ENCODE measurements around the gene OGT.

OGT gene

GRCh38 chrX:71619193-71619592, 86.3 kb downstream of the OGT start:
- DNase-seq, result no peak
- intact Hi-C loops (cut with DNase I), result no loop called here

GRCh38 chrX:71619986-71620385, 87.1 kb downstream of the OGT start:
- intact Hi-C loops (cut with DNase I), result no loop called here
- DNase-seq, result no peak

GRCh38 chrX:71621603-71622002, 88.7 kb downstream of the OGT start:
- intact Hi-C loops (cut with DNase I), result no loop called here
- DNase-seq, result no peak

- no peak for DNase-seq
These were observed 89.2 kb downstream of the OGT start for GRCh38 chrX:71622032-71622575.

GRCh38 chrX:71622576-71623450, 89.9 kb downstream of the OGT start:
- DNase-seq, result peak in 9 of 10 donors; percentile 39 to 94 (median 62)
- intact Hi-C loops (cut with DNase I), result no loop called here

More at GRCh38 chrX:71622032-71622575, 89.2 kb downstream of the OGT start:
- intact Hi-C loops (cut with DNase I), result no loop called here

- no peak for DNase-seq
- intact Hi-C loops (cut with DNase I), result no loop called here
These were observed 90.8 kb downstream of the OGT start for GRCh38 chrX:71623714-71624113.

GRCh38 chrX:71625471-71625870, 92.6 kb downstream of the OGT start:
- intact Hi-C loops (cut with DNase I), result no loop called here

More at GRCh38 chrX:71625471-71625870, 92.6 kb downstream of the OGT start:
- DNase-seq, result no peak

All from posterior cingulate gyrus (tissue), 11 donors.